SU-DHL-6 (cell line): ENCODE measurements around the gene SCN2B.

ENCODE experiments used
- CTCF ChIP-seq: fragments of 200-600 bp; sonication (generic); IDR thresholded peaks from one replicate; pipeline ENCODE4 v1.5.1; 2017; ENCODE audit warnings: antibody characterized with exemption, mild to moderate bottlenecking, low read length, moderate library complexity; ENCODE audit not compliant: insufficient read depth, poor library complexity, severe bottlenecking
- EZH2phosphoT487 ChIP-seq: fragments of 200-600 bp; sonication (generic), shearing (Covaris generic); conservative IDR thresholded peaks from 2 replicates; pipeline ENCODE4 v1.6.1; 2018; ENCODE audit warnings: mild to moderate bottlenecking, antibody characterized with exemption, low read length, moderate library complexity, mixed read lengths

GRCh38 chr11:118129471-118130172 lies 46.8 kb downstream of the SCN2B start:
- no peak for TF ChIP-seq EZH2phosphoT487
- TF ChIP-seq CTCF: no peak
